SK-N-SH (cell line): Measurements from ENCODE around the gene SHMT2. TPM values are rescaled to one million over a fixed set of nuclear protein-coding genes. Genes with fewer than 3 reads are reported as not detected.

Source experiments
- CHD2 ChIP-seq: fragments of 150-350 bp; IDR thresholded peaks from 2 replicates; pipeline ENCODE4 v1.6.1; 2018; ENCODE audit warnings: low read length; ENCODE audit not compliant: partially characterized antibody
- ELF1 ChIP-seq: IDR thresholded peaks from 2 replicates; pipeline ENCODE4 v1.4.0; 2012
- EP300 ChIP-seq, 2 experiments: IDR thresholded peaks; 2 replicates each; pipeline versions ENCODE4 v1.4.0 to v1.6.1; 2012; ENCODE audit warnings: borderline replicate concordance in 1 of 2, low read depth in 1 of 2, low read length in 1 of 2
- GABPA ChIP-seq: IDR thresholded peaks from 2 replicates; pipeline ENCODE4 v1.4.0; 2012; ENCODE audit warnings: low read depth, mild to moderate bottlenecking
- GATA2 ChIP-seq: sonication (generic); formaldehyde crosslinking; IDR thresholded peaks from 2 replicates; pipeline ENCODE4 v1.5.0; 2020; ENCODE audit warnings: mild to moderate bottlenecking, missing genetic modification reagents
- IRF3 ChIP-seq: fragments of 150-350 bp; IDR thresholded peaks from 2 replicates; pipeline ENCODE4 v1.6.1; 2016; ENCODE audit warnings: mild to moderate bottlenecking, low read depth, low read length
- MEF2A ChIP-seq: IDR thresholded peaks from 2 replicates; pipeline ENCODE4 v1.4.0; 2012; ENCODE audit warnings: low read depth, borderline replicate concordance
- NFIC ChIP-seq: IDR thresholded peaks from 2 replicates; pipeline ENCODE4 v1.4.0; 2012; ENCODE audit warnings: borderline replicate concordance
- NRF1 ChIP-seq: IDR thresholded peaks from 2 replicates; pipeline ENCODE4 v1.6.1; 2012; ENCODE audit warnings: low read depth, mild to moderate bottlenecking, low read length
- POLR2AphosphoS5 ChIP-seq: IDR thresholded peaks from 2 replicates; pipeline ENCODE4 v1.6.1; 2012; ENCODE audit warnings: low read depth, low read length
- RAD21 ChIP-seq: IDR thresholded peaks from 2 replicates; pipeline ENCODE4 v1.6.1; 2012; ENCODE audit warnings: mild to moderate bottlenecking, low read length
- RCOR1 ChIP-seq: fragments of 150-350 bp; IDR thresholded peaks from 2 replicates; pipeline ENCODE4 v1.6.1; 2017; ENCODE audit warnings: antibody characterized with exemption, low read length
- REST ChIP-seq: IDR thresholded peaks from 2 replicates; pipeline ENCODE4 v1.6.1; 2012; ENCODE audit warnings: mild to moderate bottlenecking, low read depth, low read length, moderate library complexity
- TCF12 ChIP-seq: IDR thresholded peaks from 2 replicates; pipeline ENCODE4 v1.4.0; 2012
- USF1 ChIP-seq: IDR thresholded peaks from 2 replicates; pipeline ENCODE4 v1.4.0; 2012; ENCODE audit warnings: low read depth, borderline replicate concordance
- USF2 ChIP-seq: fragments of 150-350 bp; IDR thresholded peaks from 2 replicates; pipeline ENCODE4 v1.6.1; 2017; ENCODE audit warnings: antibody characterized with exemption, low read length, low read depth, borderline replicate concordance
- ZBTB33 ChIP-seq: IDR thresholded peaks from 2 replicates; pipeline ENCODE4 v1.4.0; 2012; ENCODE audit warnings: low read depth, borderline replicate concordance
- polyA plus RNA-seq, 3 experiments: library from polyadenylated mRNA; depleted of rRNA; stranded (reverse); fragments of >200 nt; gene quantifications; 2 replicates each; pipeline ENCODE4 v1.2.3, GENCODE V29; 2012

The SHMT2 gene
- polyA plus RNA-seq, 1 of the 3 experiments (the other 2 are of a cell fraction), result 204 TPM

- TF ChIP-seq IRF3 (no peak), POLR2AphosphoS5 (peak; percentile 60; the same call in 1 of the 2 replicates), ELF1 (0 out of 2 replicates have a peak, but pooled peaks have one; percentile 6), NRF1 (no peak), RCOR1 (peak; percentile 72), ZBTB33 (no peak), USF1 (no peak), NFIC (no peak), RAD21 (peak; percentile 80), CHD2 (peak; percentile 56), EP300 (IDR thresholded peaks at IDR 0.05; ENCODE audit: borderline replicate concordance in 1 of 2, low read depth in 1 of 2, low read length in 1 of 2) (no peak), MEF2A (no peak), GABPA (no peak), USF2 (no peak), TCF12 (peak; percentile 11; the same call in 1 of the 2 replicates), REST (no peak), GATA2 (CRISPR knock-in tag) (no peak)
Observed at GRCh38 chr12:57238854-57239554, 9.5 kb downstream of the SHMT2 start (continued).
